GM12801 (cell line): ENCODE measurements around the gene CDHR1.

Experiments used
- TF ChIP-seq, protein P1 (sequence below): IDR thresholded peaks from one replicate; pipeline ENCODE4 v1.5.1; 2011; ENCODE audit warnings: control low read depth; ENCODE audit not compliant: insufficient read length; ENCODE audit errors: extremely low read depth

The CDHR1 gene

DNA sequence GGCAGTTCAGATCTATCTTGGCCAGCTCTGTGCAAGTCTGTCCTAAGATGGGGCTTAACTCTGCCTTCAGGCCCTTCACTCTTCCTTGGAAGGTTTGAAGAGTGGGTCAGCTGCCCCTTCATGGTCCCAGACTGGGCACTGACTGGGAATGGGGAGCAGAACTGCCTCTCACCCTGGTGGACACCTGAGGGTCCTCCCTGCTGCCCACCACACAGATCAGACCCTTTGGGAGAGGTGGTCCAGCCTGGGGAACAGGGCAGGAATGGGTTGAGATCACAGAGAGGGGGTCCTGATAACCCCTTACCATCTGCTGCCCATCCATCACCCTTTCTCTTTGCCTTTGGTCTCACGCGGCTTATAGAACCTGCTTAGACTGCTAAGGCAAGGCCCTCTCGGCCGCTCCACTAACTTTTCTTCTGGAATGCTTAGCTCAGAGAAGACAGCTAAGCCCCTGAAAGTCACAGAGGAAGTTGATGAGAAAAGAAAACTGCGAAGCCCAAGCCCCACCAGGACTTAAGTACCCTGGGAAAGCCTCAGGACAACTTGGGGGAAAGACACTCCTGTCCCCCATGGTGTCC, 402 bp upstream of the CDHR1 start:
- TF ChIP-seq, protein P1, sequence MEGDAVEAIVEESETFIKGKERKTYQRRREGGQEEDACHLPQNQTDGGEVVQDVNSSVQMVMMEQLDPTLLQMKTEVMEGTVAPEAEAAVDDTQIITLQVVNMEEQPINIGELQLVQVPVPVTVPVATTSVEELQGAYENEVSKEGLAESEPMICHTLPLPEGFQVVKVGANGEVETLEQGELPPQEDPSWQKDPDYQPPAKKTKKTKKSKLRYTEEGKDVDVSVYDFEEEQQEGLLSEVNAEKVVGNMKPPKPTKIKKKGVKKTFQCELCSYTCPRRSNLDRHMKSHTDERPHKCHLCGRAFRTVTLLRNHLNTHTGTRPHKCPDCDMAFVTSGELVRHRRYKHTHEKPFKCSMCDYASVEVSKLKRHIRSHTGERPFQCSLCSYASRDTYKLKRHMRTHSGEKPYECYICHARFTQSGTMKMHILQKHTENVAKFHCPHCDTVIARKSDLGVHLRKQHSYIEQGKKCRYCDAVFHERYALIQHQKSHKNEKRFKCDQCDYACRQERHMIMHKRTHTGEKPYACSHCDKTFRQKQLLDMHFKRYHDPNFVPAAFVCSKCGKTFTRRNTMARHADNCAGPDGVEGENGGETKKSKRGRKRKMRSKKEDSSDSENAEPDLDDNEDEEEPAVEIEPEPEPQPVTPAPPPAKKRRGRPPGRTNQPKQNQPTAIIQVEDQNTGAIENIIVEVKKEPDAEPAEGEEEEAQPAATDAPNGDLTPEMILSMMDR = no peak

DNA sequence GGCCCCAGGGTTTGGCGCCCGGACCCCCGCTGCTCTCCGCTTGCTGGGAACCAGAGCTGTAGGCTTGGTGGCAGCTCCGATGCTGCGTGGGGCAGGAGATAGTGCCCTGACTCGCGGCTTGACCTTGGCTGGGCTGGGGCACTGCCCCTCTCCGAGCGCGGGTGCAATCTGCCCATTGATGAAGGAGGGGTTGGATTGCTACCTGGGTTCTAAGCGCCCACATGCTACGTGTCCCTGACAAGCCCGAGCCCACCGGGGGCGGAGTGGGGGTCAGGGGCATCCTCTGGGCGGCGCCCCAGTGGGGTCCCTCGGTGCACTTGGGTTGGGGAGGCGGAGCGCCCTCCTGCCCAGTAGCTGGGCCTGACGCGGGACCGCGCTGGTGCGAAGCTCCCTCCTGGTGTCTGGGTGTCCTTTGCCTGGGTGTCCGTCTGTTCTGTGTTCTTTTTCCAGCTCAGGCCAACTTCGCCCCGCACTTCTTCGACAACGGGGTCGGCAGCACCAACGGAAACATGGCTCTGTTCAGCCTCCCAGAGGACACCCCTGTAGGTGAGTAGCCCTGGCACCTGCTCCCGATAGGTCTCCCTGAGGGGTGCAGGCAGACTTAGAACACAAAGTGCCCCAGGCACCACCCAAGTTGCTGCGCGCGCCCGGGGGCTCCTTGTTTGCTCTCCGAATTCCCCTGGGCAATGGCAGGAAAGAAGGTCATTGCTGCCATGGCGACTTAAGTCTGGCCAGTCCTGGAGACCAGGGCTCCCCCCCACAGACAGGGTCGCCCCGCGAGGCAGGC, 900 bp downstream of the CDHR1 start:
- TF ChIP-seq, protein P1 = no peak

DNA sequence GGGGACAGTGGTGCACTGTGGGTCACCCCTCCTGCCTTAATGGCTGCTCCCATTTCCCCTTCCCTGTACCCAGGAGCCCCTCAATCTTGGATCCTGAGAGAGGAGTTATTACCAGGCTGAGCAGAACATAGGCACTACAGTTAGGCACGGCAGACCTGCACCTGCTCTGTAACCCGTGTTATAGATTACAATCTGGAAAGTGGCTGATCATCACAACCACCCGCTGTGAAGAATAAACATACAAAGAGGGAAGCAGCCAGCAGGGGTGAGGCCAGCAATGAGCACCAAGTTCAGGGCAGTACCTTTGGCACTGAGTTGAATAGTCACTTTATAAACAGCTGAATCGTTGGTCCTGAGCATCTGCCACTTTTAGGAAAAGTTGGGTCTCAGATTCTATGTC, 1.7 kb downstream of the CDHR1 start:
- TF ChIP-seq, protein P1 = no peak

GRCh38 chr10:84196941-84197340, 2.6 kb downstream of the CDHR1 start:
- TF ChIP-seq, protein P1 = no peak

DNA sequence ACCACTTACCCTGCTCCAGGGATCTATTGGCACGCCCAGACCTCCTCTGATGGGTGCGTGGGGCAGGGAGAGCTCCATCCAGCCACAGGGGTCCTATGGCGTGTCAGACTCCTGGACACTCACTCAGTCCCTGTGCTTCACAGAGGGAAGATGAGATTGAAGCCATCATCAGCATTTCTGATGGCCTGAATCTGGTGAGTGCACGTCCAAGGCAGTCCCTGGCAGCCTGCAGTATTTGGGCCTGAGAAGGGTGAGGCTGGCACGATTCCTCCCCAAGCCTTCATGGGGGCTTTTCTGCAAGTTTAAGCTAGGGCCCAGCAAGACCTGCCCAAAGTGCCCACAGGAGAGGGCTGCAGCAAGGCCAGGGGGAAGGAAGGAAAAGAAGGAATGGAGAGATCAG, 3.3 kb downstream of the CDHR1 start:
- TF ChIP-seq, protein P1 = no peak

- TF ChIP-seq, protein P1 = no peak
Measured at GRCh38 chr10:84198206-84198915, 4.0 kb downstream of the CDHR1 start.

DNA sequence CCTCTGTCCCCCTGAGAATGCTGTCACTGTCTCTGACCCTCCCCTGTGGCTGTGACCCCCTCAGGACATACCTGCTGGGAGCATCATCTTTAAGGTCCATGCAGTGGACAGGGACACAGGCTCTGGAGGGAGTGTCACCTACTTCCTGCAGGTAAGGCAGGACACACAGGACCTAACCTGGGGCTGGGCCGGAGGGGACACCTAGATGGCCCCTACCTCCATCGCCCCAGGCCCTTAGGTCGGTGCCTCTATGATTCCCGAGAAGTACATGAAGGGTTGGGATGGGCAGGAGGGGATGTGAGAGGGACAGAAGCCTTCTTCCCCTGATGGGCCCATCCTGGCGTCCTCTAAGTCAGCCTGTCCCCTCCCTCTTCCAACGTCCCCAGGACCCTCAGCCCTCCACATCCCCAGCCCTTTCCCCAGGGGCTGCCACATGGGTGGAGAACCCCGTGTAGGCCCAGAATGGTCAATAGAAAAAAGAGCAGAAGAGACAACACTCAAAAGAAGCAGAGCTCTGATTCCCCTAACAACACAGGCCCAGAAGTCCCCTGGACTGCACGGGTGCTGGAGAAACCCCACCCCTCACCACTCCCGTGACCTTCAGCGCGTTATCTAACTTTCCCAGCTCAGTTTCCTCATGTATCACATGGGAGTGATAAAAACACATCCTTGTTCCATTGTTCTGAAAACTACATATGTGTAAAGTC, 6.4 kb downstream of the CDHR1 start:
- TF ChIP-seq, protein P1 = no peak
